A549 treated with CORT108297 at 1 μM for 4 hours (cell line): ENCODE measurements around the gene SHH. TPM values are rescaled to one million over a fixed set of nuclear protein-coding genes. Genes with fewer than 3 reads are reported as not detected.

Experiments
- total RNA-seq: library from RNA; stranded (reverse); fragments of 200-300 nt; extraction: Qiagen RNA extraction; gene quantifications from 5 replicates; pipeline ENCODE4 v1.2.3, GENCODE V29; 2022

The SHH gene
- total RNA-seq: 0.99 to 2.1 TPM (median 1.2 TPM) in 5 replicates

GRCh38 chr7:155811895-155812761 is at the start of gene SHH:
TSS of gene SHH (minus strand) at chr7:155812463. CDS start at chr7:155812122, 341 bp downstream.

Other genes starting within 250 kb of the SHH start
- gene RBM33, start 167.8 kb downstream of the SHH start, total RNA-seq: 22.9 to 29.2 TPM (median 27.5 TPM) in 5 replicates